Measurements from ENCODE around the gene MRPL18. TPM values are rescaled to one million over a fixed set of nuclear protein-coding genes. Genes with fewer than 3 reads are reported as not detected.
"Not testable (repeated sequence)": the region's sequence is repeated elsewhere in the genome, so short reads cannot be mapped to it uniquely, and the experiment has no call there.

MRPL18 gene
- total RNA-seq, 1 experiment from 2014 or later = 158 TPM

DNA sequence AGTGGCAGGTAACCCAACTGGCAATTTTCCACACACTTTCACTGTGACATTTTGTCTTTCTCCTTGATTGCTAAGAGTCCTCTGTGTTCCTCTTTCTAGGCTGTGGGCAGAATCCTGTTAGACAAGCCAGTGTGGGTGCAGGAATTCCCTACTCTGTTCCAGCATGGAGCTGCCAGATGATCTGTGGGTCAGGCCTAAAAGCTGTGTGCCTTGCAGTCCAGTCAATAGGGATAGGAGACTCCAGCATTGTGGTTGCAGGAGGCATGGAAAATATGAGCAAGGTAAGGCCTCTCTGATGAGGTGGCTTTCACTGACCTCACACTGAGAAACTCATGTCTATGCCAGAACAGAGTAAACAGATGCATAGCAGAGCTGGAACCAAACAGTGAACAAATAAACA lies 23.4 kb upstream of the MRPL18 start:
- DNase-seq (ENCODE audit: low spot score) = no peak
- in situ Hi-C loops (cut with HindIII; ENCODE audit: low sequenced_read_pairs) = no loop called here

DNA sequence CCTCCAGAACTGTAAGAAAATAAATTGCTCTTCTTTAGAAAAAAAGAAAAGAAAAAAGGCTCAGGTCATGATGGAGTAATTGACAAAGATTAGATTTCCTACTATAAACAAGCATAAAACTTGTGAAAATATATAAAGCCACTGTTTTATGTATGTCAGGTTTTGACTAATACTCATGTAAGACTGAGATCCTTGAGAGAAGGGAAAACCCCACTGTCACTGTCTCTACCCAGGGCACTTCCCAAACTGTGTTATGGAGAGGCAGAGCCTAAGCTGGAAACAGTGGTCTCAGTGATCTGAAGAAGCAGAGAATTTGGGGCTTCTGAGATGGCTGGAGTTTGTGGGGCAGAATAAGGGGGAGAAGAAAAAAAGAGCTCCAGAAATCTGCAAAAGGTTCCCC lies 20.8 kb upstream of the MRPL18 start:
- no peak for DNase-seq (ENCODE audit: low spot score)
- in situ Hi-C loops (cut with HindIII; ENCODE audit: low sequenced_read_pairs) = no loop called here

DNA sequence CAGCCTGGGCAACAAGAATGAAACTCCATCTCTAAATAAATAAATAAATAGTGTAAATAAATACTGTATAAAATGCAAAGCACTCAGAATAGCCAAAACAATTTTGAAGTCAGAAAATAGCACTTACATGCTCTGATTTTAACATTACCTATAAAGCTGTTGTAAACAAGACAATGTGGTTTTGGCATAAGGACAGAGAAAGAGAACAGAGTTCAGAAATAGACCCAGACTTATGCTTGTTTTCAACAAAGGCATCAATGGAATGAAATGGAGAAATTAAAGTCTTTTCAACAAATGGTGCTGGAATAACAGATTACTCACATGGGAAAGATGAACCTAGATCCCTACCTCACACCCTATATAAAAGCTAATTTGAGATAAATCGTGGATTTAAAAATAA lies 18.1 kb upstream of the MRPL18 start:
- no peak for DNase-seq (ENCODE audit: low spot score)
- in situ Hi-C loops (cut with HindIII; ENCODE audit: low sequenced_read_pairs) = no loop called here

DNA sequence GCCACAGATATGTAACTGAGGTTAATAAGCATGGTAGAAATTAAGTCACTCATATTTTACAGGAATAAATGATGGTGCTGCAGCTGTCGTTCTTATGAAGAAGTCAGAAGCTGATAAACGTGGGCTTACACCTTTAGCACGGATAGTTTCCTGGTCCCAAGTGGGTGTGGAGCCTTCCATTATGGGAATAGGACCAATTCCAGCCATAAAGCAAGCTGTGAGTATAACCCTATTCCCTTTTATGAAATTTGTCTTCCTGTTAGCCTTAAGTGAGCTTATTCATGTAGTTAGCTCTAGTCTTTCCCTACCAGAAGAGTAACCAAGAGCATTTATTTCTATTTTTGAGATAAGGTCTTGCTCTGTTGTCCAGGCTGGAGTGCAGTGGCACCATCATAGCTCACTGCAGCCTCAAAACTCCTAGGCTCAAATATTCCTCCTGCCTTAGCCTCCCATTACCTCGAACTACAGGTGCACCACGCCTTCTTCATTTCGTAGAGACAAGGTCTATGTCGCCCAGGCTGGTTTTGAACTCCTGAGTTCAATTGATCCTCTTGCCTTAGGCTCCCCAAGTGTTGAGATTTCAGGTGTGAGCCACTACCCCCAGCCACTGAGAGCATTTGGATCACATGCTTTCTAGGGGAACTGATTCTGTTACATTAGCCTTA lies 12.9 kb upstream of the MRPL18 start:
- no peak for DNase-seq (ENCODE audit: low spot score)
- in situ Hi-C loops (cut with HindIII; ENCODE audit: low sequenced_read_pairs) = no loop called here

DNA sequence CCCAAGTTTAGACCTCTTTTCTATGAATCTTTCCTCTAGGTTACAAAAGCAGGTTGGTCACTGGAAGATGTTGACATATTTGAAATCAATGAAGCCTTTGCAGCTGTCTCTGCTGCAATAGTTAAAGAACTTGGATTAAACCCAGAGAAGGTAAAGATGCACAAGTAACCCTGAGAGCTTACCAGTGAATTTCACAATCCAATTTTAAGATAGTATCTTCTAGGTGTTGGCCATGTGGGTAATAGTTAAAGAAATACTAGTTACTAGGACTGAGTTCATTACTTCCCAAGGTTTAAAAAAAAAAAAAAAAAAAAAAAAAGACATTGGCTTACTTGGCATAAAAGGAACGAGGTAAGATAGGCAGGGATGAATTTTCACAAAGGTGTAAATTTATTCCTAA lies 12.1 kb upstream of the MRPL18 start:
- no peak for DNase-seq (ENCODE audit: low spot score)
- in situ Hi-C loops (cut with HindIII; ENCODE audit: low sequenced_read_pairs) = no loop called here

DNA sequence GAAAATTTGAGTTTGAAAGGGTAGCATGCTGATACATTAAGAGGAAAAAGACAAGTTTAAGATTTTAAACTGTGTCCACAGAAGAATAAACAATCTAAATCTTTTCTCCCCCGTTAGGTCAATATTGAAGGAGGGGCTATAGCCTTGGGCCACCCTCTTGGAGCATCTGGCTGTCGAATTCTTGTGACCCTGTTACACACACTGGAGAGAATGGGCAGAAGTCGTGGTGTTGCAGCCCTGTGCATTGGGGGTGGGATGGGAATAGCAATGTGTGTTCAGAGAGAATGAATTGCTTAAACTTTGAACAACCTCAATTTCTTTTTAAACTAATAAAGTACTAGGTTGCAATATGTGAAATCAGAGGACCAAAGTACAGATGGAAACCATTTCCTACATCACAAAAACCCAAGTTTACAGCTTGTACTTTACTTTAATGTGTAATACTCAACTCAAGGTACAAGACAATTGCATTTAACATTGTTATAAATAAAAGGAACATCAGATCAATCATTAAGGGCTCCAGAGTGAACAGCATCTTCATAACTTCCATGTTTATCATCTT lies 11.6 kb upstream of the MRPL18 start:
- in situ Hi-C loops (cut with HindIII; ENCODE audit: low sequenced_read_pairs) = no loop called here
- no peak for DNase-seq (ENCODE audit: low spot score)

DNA sequence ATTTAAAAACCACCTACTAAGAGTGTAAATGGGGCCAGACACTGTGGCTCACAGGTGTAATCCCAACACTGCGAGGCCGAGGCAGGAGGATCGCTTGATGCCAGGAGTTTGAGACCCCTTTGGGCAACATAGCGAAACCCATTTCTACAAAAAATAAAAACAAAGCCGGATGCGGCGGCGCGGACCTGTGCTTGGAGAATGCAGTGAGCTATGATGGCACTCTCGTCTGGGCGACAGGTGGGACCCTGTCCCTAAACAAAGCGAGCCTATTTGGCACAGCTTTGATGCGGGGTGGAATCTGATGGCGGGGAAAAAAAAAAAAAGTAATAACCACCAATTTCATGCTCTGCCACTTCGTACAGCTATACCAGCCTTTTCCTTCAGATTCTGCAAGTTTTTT lies 2.0 kb upstream of the MRPL18 start:
- no peak for DNase-seq (ENCODE audit: low spot score)
- in situ Hi-C loops (cut with HindIII; ENCODE audit: low sequenced_read_pairs) = no loop called here

DNA sequence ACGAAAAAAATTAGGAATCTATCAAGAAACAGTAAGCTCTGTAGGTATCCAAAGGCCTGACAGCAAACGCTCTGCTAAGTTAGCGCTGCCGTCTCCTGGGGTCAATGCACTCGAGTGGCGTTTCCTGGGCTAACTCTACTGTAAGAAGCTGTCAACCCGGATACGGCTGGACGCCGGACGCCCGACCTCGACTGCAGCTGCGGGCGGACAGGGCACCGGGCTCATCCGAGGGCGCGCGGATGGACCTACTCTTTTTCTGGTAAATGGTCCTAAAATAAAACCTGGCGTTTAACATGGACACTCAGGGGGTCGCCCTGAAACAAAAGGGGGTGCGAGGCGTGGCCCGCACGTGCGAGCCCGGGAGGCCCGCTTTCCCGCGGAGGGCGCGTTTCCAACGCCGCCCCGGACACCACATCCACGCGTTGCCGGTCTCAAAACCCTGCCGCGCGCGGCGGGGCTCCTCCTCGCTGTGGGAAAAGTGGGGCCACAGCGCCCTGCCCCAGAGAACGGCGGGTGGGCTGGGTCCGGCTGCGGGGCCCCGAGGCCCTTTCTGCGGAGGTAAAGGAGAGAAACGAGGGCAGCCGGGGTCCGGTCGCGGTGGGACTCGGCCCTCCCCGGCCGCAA lies 1.4 kb upstream of the MRPL18 start:
- in situ Hi-C loops (cut with HindIII; ENCODE audit: low sequenced_read_pairs) = no loop called here
- DNase-seq (ENCODE audit: low spot score) = no peak

DNA sequence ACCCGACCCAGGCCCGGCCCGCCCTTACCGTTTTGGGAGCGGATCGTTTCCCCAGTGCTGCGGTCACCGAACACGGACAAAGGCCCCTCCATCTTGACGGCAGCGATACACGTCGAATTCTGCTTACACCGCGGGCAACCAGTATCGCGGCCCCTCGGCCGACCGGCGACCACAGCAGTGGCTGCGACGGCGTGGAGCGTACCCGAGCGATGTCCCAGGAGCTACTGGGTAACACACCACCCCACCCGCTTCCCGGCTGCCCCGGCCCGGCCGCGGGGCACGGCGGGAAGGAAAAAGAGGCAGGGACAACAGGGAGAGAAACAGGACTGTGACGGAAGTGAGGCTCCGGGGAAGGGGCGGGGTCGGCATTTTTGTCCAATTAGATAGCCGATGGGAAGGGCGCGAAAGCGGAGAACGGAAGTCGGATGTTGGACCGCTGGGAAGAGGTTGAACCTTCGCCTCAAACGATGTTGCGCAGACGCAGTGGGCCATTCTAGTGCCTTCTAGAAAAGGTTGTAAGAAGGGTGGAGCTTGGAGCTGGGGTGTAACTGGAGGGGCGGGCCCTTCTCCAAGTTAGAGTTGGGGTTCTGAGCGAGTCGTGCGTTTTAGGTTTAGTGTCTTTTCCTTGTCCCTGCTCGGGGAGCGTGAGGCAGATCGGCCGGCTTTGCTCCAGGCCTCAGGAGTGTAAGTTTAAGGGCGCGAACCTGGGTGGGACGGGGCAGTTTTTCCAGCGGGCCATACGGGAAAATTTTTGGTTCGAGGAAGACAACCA lies 704 bp upstream of the MRPL18 start, which contains the start of gene TCP1:
TCP1 (minus strand) TSS at position 226 of the 772 bp plus-strand sequence; CDS start at position 92, 134 bp downstream.
- in situ Hi-C loops (cut with HindIII; ENCODE audit: low sequenced_read_pairs) = no loop called here
- DNase-seq (ENCODE audit: low spot score) = peak; percentile 99

DNA sequence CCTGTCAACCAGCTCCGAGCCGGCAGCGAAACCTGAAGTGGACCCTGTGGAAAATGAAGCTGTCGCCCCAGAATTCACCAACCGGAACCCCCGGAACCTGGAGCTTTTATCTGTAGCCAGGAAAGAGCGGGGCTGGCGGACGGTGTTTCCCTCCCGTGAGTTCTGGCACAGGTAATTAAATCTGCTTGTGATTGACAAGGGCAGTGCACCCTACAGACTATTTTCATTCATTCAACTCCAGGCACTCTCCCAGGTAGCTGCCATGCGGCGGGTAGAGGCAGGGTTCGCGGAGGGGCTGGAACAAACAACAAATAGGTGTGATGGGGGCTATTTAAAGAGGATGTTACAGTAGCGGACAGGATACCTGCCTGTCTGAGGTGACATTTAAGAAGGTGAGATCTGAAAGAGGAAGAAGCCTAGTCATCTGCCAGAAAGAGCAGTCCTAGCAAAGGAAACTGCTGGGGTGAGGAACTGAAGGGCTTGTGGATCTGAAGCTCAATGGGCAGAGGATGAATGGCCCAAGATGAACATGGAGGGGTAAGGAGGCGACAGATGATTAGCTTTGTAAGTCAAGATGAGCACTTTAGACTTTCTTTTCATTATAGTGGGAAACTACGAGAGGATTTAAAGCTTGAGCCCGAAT lies 810 bp downstream of the MRPL18 start:
- in situ Hi-C loops (cut with HindIII; ENCODE audit: low sequenced_read_pairs) = no loop called here
- DNase-seq (ENCODE audit: low spot score) = peak; percentile 7

DNA sequence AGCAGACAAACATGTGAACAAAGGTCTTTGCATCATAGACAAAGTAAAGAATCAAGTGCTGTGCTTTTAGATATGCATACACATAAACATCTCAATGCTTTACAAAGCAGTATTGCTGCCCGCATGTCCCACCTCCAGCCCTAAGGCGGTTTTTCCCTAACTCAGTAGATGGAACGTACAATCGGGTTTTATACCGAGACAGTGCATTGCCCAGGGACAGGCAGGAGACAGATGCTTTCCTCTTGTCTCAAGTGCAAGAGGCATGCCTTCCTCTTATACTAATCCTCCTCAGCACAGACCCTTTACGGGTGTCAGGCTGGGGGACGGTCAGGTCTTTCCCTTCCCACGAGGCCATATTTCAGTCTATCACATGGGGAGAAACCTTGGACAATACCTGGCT lies 4.7 kb downstream of the MRPL18 start:
- DNase-seq (ENCODE audit: low spot score); in situ Hi-C loops (cut with HindIII; ENCODE audit: low sequenced_read_pairs): not testable (repeated sequence)

DNA sequence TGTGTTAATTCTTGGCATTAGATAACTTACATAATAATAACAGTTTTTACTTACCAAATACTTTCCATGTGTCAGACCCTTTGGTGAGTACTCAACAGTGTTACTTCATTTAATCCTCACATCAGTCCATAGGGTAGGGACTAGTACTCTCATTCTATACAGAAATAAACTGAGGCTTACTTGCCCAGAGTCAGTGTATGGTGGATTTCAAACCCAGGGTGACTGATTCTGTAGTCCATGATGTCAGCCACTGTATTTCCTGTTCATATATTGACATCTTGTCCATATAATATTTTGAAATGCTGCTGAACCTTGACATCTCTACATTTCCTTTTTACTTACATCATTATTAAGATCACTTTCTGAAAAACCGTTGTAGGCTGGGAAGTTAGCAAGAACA lies 7.3 kb downstream of the MRPL18 start:
- no peak for DNase-seq (ENCODE audit: low spot score)
- in situ Hi-C loops (cut with HindIII; ENCODE audit: low sequenced_read_pairs) = no loop called here

DNA sequence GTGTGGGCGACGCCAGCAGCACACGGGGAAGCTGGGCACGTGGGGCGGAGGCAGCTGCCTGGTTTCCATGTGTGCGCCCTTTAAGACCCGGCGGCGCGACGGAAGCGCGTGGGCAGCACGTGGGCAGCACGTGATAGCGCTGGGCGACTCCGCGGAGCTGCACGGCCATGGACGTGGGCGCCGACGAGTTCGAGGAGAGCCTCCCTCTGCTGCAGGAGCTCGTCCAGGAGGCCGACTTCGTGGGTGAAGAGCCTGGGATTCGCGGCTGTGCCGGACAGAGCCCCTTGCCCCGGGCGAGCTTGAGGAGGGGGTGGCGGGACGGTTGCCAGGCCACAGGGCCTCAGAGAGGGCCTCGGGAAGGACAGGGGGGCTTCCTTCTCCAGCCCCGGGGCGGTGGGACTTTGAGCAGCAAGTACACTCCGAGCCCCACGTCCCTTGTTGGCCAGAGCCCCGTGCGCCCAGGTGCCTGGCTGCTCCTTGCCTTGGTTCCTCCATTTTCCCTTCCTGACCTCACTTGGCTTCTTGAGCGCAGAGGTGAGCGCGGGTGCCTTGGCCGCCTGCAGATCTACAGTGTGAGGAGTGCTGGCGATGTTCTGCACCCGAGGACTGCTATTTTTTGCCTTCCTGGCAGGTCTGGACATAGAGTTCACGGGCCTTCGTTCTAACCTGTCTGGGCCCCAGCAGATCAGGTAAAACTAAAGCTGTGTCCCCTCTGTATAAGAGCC lies 10.0 kb downstream of the MRPL18 start, which contains the start of gene PNLDC1:
PNLDC1 (plus strand) TSS at position 136 of the 725 bp plus-strand sequence; CDS start at position 168, 32 bp downstream.
- no peak for DNase-seq (ENCODE audit: low spot score)
- in situ Hi-C loops (cut with HindIII; ENCODE audit: low sequenced_read_pairs) = no loop called here

DNA sequence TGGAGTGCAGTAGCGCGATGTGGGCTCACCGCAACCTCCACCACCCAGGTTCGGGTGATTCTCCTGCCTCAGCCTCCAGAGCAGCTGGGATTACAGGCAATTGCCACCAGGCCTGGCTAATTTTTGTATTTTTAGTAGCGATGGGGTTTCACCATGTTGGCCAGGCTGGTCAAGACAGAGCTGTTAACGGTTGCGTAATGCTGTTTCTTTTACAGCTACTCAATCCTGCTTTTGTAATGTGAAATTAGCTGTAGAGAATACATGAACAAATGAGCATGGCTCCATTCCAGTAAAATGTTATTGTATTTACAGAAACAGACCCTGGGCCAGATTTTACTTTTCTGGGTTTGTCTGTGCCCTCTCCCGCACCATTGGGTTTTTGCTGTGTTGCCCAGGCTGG lies 11.7 kb downstream of the MRPL18 start:
- no peak for DNase-seq (ENCODE audit: low spot score)
- in situ Hi-C loops (cut with HindIII; ENCODE audit: low sequenced_read_pairs) = no loop called here

DNA sequence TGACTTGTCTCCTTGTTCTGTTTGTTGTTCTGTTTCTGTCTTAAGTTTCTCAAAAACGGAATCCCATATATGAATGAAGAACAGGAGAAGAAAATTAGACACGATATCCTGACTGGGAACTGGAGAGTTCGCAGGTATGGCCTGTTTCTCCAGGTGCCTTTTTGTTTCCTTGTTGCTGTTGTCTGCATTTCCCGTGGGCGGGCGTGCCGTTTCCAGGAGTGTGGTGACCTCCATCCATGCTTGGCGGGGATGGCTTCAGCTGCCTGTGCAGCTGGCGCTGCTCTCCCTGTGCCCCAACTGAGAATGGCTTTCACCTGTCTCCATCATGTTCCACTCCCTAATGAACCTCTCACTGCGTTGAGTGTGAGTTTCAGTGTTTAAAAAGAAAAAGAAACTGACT lies 14.2 kb downstream of the MRPL18 start:
- in situ Hi-C loops (cut with HindIII; ENCODE audit: low sequenced_read_pairs) = no loop called here
- DNase-seq (ENCODE audit: low spot score) = no peak

DNA sequence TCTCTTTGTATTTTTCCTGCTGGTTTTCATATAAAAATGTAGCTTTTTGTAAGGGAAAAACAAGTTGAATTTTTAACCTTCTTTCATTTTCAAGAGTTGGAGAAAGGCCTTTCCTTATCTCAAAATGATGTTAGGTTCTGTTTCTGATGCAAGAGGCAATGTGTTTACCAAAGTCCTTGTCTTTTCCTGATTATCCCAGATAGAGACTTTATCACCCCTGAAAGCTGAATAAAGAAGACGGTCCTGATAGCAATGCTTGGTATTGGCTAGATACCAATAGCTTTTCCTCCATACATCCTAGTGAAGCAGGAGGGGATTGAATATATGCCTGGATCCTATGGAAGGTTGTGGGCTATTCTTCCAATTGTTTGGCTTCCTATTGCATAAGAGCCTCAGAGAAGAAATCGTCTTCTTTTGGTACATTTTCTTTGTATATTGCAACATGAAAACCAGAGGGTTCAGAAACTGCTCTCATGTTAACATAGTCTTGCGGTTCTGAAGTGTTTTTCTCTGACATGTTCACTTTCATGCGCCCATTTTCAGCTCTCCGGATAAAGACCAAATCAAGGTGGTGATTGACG lies 15.3 kb downstream of the MRPL18 start:
- in situ Hi-C loops (cut with HindIII; ENCODE audit: low sequenced_read_pairs) = no loop called here
- no peak for DNase-seq (ENCODE audit: low spot score)

DNA sequence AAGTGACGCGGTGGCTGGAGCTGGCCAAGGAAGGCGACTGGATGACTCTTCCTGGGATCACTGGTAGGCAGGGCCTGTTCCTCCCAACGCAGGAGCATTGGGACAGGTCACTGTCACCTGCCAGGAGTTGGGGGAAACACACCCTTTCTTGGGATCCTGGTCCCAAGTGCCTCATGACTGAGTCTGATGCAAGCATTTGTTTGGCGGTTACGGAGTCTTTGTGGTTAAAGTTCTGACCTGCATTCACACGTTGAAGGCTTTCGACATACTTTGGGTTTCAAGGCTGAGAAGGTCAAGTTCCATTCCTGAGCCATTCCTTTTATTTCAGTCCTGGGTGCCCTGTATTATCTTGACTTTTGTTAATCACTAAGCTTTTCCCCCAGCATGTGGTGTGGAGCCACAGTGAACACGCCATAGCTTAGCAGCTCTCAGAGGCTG lies 15.8 kb downstream of the MRPL18 start:
- in situ Hi-C loops (cut with HindIII; ENCODE audit: low sequenced_read_pairs) = no loop called here
- DNase-seq (ENCODE audit: low spot score) = no peak

DNA sequence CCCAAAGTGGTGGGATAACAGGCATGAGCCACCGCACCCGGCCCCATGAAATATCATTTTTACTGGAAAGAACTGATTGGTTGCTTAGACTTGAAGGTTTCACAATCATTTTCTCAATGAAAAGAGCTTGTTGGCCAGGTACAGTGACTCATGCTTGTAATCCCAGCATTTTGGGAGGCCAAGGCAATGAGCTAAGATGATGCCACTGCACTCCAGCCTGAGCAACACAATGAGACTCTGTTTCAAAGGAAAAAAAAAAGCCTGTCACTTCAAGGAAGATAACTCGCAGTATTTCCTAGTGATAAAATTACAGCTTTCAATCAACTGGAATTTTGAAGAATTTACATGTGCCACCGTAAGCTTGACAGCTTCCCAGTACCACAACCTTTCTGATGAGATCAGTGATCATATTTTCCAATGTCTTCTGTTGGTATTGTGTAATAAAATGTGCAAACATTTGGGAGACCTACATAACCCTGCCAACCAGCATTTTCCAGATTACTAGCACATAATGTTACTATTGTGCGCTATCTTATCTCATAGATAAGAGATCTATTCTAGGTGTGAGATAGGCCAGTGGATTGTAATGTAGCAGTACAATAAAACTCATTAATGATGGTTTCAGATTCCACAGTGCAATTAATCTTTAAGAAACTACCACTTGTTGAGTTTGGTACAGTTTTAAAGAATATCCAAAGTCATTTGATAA lies 17.0 kb downstream of the MRPL18 start:
- in situ Hi-C loops (cut with HindIII; ENCODE audit: low sequenced_read_pairs) = no loop called here
- no peak for DNase-seq (ENCODE audit: low spot score)
